NCI-H345 treated with DMSO at 0.1 percent for 48 hours (cell line): ENCODE results near the gene ANAPC13.

Experiments used
- DNase-seq: peaks from one replicate; lab custom pipeline; 2025; ENCODE audit not compliant: unreplicated experiment; lab: John Stamatoyannopoulos, UW

Gene ANAPC13

GRCh38 chr3:134457376-134458074, 28.3 kb downstream of the ANAPC13 start:
- no peak for DNase-seq

- DNase-seq: no peak
These were observed 32.2 kb downstream of the ANAPC13 start for GRCh38 chr3:134453631-134454030.

DNA sequence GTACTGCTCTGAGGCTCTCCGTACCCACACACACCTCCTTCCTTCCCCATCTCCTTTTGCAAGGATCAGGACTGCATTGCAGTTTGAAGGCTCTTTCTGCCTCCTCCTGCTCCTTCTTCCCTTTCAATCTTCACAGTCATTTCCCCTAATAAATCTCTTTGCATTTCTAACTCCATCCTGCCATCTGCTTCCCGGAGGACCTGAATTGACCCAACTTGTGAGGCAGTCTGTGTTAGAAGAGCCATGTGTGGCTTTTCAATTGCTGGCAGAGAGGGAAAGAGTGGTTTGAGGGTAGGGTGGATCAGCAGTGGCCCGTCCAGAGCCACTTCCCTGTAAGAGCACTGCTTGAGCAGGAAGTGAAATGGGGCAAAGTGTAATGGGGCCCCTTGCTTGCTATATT, 35.8 kb downstream of the ANAPC13 start:
- DNase-seq: no peak

DNA sequence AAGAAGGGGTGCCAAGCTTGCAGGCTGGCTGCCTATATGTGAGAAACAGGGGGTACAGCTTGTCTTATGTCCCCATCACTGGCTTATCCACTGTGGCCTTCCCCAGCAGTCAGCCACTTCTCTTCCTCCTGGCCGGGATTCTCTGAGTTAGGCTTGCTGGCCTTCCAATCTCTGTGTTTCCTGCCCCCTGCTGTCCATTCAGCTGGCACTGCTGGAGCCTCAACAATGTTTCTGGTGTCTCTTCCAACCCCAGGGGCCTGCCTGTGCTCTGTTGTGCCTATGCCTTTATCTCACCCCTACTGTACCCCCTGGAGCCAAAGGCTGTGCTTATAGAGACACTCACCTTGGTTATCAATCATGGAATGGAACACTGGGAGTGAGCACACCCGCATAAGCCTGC, 36.5 kb downstream of the ANAPC13 start:
- DNase-seq: no peak

- DNase-seq: no peak
These were observed 37.1 kb downstream of the ANAPC13 start for GRCh38 chr3:134448664-134449063.

GRCh38 chr3:134447351-134447750, 38.4 kb downstream of the ANAPC13 start:
- DNase-seq: no peak

- no peak for DNase-seq
These were observed 39.0 kb downstream of the ANAPC13 start for GRCh38 chr3:134446800-134447199.

GRCh38 chr3:134445636-134446035, 40.1 kb downstream of the ANAPC13 start:
- DNase-seq: no peak

DNA sequence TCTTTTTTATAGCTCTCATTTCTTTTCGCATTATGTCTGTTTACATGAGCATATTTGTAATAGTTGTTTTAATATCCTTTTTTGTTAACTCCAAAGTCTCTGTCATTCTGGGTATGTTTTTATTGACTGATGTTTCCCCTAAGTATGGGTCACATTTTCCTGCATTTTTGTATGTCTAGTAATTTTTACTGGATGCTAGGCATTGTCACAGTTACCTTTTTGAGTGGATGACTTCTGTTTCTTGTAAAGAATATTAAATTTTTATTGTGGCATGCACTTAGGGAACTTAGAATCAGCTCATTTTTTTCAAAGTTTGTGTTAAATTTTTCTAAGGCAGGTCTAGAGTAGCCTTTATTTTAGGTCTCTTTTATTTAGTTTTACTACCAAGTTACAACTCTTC, 40.7 kb downstream of the ANAPC13 start:
- DNase-seq: no peak

DNA sequence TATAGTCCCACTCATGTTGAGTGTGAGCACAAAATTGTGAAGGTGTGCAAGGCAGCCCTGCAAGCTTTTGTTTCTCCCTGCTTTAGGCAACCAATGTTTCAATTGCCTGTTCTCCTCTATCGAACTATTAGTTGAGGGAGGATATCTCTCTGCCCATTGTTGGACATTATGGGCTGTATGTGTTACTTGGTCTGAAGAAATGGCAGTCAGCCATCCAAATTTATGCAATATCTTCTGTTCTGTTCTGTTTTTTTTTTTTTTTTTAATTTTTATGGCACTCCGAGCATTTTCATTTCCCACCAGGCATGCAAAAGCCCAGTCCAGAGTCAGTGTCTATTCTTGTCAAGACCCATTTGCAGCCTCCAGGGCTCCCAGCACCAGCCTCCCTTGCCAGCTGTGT, 44.0 kb downstream of the ANAPC13 start:
- no peak for DNase-seq

GRCh38 chr3:134441321-134441720, 44.5 kb downstream of the ANAPC13 start:
- no peak for DNase-seq

- DNase-seq: no peak
These were observed 48.5 kb downstream of the ANAPC13 start for GRCh38 chr3:134437211-134437752.

DNA sequence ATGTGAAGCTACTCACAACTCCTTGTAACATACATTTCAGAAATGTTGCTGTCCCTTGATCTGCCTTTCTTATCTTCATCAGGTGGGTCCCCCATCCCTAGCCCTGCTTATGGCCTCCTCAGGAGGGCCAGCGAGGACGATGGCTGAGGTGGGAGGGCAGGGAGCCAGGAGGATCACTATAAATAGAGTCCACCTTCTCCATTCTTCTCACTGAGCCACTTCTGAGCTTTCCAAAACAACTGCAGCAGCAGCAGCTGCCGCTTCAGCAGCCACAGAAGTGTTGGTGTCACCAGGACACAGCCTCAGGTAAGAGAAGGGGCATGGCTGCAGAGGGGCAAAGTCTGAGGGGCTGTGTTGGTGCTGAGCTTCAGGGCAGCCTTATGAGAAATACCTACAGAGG, 53.5 kb downstream of the ANAPC13 start:
- no peak for DNase-seq

GRCh38 chr3:134430950-134431445, 54.8 kb downstream of the ANAPC13 start:
- no peak for DNase-seq

- DNase-seq: no peak
These were observed 55.6 kb downstream of the ANAPC13 start for GRCh38 chr3:134430174-134430573.

DNA sequence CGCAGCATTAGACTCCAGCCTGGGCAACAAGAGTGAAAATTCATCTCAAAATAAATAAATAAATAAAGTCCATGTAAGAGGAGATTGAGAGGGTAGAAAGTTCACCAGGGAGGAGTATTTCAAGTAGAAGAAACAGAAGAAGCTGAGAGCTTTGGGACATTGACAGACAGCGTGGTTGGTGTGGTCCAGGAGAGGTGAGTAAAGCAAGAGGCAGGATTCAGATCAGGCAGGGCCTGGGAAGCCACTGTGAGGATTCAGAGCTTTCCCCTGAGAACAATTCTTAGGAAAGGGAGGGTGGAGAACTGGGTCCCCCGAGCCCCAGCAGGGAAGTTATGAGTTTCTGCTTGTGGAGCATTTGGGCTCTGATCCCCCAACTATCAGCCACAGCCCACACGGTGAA, 57.4 kb downstream of the ANAPC13 start:
- no peak for DNase-seq
